Right lobe of liver (tissue), 4 donors: ENCODE measurements around the gene SRF.

Experiments used
- POLR2A ChIP-seq: fragments of 450-650 bp; IDR thresholded peaks from one replicate; pipeline ENCODE4 v1.6.1; 2017; ENCODE audit warnings: antibody characterized with exemption, mild to moderate bottlenecking
- TF ChIP-seq, protein P1 (sequence below), 4 donors: fragments of 200-600 bp in 3 of 4; fragments of 450-650 bp in 1 of 4; IDR thresholded peaks; one replicate each; pipeline versions ENCODE4 v1.5.1 to v1.8.0; 2016 to 2022; ENCODE audit warnings: antibody characterized with exemption in 4 of 4, mild to moderate bottlenecking in 2 of 4
- donor health status: DM: no; HTN: no; CAD: no.
- donor health status: DM: no; HTN: no; CAD: no.
- donor health status: DM: no; HTN: yes; CAD: no.

DNA sequence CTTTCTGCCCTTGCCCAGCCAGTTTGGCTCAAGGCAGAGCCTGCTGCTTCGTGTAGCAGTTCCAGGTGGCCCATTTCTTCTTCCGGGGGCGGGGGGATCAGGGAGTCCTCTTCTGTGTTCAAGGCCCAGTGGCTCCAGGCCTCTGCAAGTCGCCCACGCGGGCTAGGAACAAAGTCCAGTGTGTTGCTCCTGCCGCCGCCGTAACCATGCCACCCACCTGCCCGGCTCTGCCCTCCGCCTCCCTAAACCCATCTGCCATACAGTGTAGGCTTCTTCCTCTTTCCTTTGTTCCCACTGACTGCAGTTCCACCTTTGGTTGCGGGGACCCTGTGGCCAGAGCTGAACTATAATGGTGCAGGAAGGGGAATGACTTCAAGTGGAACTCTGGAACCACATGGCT, 43.9 kb upstream of the SRF start:
- no peak for TF ChIP-seq POLR2A
- TF ChIP-seq, protein P1, sequence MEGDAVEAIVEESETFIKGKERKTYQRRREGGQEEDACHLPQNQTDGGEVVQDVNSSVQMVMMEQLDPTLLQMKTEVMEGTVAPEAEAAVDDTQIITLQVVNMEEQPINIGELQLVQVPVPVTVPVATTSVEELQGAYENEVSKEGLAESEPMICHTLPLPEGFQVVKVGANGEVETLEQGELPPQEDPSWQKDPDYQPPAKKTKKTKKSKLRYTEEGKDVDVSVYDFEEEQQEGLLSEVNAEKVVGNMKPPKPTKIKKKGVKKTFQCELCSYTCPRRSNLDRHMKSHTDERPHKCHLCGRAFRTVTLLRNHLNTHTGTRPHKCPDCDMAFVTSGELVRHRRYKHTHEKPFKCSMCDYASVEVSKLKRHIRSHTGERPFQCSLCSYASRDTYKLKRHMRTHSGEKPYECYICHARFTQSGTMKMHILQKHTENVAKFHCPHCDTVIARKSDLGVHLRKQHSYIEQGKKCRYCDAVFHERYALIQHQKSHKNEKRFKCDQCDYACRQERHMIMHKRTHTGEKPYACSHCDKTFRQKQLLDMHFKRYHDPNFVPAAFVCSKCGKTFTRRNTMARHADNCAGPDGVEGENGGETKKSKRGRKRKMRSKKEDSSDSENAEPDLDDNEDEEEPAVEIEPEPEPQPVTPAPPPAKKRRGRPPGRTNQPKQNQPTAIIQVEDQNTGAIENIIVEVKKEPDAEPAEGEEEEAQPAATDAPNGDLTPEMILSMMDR (IDR thresholded peaks at IDR 0.05), result no peak
